Activated CD4-positive, CD25-positive, alpha-beta regulatory T cell treated with anti-CD3 and anti-CD28 coated beads, Interleukin-2, amount 50 U/mL, for 72 hours (primary cell): ENCODE measurements around the gene RDM1.

Experiments
- DNase-seq: peaks from one replicate; pipeline ENCODE4 v3.0.0; 2021

The RDM1 gene

DNA sequence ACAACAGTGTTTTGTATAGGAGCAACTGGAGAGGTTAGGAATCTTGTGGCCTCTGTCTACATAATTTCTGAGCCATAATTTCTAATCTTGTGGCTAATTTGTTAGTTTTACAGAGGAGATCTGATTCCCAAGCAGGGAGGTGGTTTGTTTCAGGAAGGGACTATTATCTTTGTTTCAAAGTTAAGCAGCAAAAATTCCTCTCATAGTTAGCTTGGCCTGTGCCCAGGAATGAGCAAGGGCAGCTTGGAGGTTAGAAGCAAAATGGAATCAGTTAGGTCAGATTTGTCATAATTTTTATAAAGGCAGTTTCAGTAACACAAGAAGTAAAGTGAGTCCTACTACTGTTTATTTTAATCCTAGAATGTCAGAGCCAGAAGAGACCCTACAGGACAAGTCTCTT is 2.0 kb upstream of the RDM1 start:
- DNase-seq = no peak

DNA sequence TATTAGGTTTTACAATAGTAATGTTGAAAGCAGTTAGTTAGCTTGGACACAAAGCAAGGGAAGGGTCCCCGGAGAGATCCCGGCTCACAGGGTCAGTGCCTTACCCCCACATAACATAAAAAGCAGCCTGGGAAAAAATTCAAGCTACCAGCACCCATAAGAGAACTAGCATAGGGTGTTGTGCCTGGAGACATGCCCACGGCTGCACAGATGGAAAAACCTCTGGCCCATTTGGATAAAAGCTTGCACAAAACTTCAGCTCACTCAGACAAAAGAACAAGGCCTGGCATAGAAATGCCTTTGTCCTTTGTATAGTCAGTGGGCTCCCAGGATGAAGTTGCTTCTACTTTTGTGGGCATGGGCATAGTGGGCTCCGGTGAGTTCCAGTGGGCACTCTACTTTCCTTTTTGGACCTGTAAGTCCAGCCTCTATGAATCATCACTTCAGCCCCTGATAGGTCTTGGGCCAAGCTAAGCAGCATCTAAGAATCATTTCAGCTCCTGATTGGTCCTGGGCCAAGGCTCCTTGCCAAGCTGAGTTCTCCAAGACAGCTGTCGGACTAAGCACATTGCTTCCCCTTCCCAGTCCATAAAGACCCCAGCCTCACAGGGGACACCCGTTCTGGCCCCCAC is 1.3 kb upstream of the RDM1 start:
- no peak for DNase-seq

DNA sequence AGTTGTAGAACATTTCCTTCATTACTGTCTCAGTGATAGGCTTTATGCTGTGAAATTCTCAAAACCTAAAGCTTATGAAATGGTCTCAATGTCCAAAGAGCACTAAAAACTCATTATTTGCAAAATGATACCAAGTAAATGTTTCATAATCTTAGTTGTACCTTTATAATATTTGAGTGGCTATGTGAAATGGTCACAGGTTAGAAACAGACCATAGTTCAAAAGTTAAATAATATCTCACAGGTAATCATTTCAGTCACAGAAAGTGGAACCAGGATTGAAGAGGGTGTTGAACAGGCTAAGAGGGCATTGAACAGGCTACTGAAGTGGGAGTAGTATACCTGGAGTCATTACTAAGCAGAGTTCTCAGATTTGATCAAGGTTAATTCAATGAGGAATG is 2.9 kb downstream of the RDM1 start:
- DNase-seq = no peak

DNA sequence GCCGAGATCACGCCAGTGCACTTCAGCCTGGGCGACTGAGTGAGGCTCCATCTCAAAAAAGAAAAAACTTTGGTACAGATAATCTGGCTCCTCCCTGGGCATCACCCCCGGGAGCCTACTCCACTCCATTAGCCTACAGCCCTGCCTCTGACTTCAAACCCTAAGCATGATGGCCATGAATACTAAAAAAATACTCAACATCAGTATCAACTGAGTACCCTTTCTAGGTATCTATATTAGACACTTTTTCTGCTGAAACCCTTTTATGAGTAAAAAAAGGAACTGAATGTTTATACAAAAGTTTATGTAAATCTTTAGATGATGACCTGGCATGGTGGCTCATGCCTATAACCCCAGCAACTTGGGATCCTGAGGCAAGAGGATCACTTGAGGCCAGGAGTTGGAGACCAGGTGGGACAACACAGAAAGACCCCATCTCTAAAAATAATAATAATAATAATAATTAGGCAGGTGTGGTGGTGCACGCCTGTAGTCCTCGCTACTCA is 6.9 kb downstream of the RDM1 start:
- DNase-seq = no peak

DNA sequence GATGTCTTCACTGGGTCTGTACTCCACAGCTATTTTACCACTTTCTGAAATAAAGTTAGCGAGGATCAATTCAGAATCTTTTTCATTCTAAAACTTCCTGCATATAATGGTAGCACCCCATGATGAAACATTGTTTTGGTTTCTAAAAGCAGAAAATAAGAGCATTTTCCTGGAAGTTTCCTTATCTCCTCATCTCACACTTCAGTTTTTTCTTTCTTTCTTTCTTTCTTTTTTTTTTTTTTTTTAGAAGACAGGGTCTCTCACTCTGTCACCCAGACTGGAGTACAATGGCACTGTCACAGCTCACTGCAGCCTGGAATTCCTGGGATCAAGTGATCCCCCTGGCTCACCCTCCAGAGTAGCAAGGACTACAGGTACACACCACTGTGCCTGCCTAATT is 10.3 kb downstream of the RDM1 start:
- no peak for DNase-seq

DNA sequence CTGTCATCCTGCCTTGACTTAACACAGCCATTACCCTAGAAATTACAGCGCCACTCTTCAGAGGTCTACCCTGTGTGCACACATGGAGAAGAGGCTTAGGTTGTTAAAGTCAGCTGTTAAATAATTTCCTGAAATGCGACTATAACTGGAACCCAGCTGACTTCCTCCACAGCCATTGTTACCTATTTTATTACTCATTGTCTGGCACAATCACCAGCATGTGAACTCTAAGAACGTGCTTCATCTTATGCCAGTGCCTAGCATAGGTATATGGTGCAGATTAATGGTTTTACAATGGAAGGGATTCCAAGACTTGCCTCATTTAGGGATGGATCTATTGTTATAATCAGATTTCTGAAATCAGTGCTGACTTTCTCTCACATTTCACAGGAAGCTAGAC is 11.9 kb downstream of the RDM1 start:
- no peak for DNase-seq

DNA sequence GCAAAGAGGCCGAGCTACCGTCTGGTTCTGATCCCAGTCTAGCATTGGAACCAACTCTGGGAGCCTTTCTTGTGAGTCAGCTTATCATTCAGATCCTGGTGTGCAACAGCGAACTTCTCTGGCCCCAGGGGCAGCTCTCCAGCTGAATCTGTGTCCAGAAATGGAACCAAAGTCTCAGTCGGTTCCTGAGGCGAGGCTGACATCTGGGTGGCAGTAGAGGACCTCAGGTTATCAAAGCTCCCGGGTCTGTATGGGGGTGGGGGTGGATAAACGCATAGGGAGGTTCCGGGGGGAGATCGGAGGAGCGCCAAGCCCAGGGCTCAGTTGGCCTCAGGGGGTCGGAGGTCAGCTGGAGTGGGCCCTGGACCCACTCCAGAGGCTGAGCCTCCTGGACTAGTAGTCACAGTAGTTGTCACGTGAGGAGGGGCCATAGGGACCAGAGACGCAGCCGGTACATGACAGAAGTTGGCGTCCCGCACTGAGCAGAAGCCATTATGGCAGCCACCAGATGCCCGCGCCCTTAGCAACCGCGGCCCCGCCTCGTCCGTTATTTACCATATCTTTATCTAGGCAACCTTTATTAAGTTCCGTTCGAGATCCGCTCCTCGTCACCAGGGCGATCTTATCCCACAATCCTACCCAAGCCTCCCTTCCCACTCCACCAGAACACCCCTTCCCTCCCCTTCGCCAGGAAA is 12.9 kb downstream of the RDM1 start:
- no peak for DNase-seq

DNA sequence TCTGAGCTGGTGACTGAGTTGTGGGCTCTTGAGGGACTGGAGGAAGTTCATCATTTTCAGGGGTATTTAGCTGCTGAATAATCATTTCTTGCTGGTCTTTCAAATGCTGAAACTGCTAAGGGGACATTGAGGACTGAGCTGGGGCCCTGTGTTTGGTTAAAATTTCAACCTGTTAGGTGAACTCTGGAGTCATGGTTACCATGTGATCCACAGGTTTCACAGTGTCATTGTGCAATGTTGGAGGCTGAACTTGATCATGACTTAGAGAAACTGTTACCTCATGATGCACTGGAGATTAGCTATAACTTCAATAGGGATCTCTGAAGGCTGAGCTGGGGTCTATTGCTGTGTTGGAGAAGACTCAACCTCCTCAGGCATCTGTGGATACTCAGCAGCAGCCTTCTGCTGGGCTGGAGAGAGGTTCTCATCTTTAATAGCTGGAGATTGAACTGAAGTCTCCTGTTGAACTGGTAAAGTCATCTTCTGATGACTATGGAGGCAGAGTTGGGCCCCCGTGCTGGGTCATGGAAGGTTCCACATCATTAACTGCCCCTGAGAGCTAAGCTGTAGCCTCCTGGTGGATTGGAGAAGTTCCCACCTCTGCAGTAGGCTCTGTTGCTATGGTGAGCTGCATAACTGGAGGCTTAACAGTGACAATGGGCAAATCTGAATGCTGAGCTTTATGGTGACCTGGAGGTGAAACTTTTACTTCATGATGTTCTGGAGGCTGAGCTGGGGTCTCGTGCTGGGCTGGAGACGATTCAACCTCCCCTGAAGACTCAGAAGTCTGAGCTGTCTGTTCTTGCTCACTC is 15.2 kb downstream of the RDM1 start:
- DNase-seq = no peak

DNA sequence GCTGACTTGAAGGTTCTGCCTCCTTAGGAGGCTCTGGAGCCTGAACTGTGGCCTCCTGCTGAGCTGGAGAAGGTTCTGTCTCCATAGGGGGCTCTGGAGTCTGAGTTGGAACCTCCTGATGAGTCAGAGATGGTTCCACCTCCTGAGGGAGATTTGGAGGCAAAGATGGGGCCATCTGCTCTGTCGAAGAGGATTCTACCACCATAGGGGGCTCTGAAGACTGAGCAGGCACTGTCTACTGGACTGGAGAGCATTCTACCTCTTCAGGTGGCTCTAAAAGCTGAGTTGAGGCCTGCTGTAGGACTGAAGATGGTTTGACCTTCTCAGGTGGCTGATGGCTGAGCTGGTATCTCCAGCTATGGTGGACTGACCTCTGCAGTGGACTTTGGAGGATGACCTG is 16.2 kb downstream of the RDM1 start:
- no peak for DNase-seq

DNA sequence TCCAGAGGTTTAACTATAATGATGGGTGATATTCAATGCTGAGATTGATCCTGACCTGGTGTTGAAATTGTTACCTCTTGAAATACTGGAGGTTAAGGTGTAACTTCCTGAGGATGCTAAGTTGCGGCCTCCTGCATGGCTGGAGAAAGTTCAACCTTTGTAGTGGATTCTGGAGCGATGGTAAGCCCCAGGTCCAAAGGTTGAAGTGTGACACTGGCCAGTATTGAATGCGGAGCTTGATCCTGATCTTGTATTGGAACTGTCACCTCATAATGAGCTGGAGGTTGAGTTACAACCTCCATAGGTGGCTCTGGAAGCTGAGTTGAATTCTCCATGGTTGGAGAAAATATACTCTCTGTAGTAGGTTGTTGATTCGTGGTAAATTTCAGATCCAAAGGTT is 17.0 kb downstream of the RDM1 start:
- no peak for DNase-seq

DNA sequence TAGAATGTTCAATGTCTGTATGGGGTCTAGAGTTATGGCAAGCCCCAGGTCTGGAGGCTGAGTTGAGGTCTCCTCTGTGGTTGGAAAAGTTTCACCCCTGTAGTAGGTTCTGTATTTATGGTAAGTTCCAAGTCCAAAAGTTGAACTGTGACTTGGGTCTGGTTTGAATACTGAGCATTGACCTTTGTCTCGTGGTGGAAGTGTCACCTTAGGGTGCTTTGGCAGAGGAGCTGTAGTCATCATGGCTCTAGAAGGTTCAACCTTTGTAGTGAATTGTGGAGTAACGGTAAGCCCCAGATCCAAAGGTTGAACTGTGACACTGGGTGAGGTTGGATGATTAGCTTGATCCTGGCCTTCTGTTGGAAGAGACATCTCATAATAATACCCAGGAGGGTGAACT is 17.6 kb downstream of the RDM1 start:
- DNase-seq = no peak

DNA sequence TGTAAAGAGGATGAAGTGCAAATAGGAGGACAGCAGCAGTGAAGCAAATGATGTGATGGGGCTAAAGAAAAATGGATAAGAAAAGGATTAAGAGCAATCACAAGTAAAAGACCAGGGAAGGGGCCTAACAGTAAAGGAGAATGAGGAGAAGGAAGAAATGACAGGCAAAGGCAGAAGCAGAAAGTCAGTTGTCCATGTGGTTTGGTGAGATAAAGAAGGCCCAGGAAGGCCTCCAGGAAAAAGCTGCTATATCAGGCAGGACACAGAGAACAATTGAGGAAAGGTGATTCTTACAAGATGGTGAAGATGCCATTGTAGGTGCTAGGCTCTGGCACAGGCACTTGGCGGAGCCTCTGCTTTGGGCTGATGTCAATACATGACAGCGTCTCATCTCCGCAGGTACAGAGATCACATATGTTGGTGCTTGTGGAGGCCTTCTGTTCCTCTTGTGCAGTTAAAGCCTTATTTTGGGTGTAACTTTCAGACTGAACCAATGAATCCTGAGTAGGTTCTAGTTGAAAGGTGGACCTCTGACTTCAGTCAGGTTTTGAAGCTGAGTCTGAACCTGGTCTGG is 18.1 kb downstream of the RDM1 start:
- no peak for DNase-seq

DNA sequence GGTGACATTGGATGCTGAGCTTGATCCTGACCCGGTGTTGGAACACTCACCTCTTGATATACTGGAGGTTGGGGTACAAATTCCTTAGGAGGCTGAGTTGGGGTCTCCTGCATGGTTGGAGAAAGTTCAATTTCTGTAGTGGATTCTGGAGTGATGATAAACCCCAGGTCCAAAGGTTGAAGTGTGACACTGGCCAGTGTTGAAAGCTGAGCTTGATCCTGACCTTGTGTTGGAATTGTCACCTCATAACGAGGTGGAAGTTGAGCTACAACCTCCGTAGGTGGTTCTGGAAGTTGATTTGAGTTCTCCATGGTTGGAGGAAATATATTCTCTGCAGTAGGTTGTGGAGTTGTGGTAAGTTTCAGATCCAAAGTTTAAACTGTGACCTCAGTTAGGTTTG is 21.2 kb downstream of the RDM1 start:
- no peak for DNase-seq

DNA sequence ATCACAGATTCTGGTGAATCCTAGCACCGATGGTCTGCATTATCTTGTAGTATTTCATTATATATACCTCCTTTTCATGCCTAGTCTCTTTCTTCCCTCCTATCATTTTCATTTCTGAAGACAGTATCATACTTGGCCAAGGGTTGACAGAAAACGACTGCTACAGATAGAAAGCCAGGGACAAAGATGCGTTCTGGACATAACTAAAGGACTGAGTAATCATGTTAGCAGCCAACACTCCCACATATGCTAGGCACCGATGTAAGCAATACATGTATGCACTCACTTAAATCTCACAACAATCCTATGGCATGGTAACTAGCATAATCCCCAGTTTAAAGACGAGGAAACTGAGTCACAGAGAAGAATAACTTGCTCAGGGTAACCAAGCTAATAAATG is 22.9 kb downstream of the RDM1 start:
- DNase-seq = no peak

DNA sequence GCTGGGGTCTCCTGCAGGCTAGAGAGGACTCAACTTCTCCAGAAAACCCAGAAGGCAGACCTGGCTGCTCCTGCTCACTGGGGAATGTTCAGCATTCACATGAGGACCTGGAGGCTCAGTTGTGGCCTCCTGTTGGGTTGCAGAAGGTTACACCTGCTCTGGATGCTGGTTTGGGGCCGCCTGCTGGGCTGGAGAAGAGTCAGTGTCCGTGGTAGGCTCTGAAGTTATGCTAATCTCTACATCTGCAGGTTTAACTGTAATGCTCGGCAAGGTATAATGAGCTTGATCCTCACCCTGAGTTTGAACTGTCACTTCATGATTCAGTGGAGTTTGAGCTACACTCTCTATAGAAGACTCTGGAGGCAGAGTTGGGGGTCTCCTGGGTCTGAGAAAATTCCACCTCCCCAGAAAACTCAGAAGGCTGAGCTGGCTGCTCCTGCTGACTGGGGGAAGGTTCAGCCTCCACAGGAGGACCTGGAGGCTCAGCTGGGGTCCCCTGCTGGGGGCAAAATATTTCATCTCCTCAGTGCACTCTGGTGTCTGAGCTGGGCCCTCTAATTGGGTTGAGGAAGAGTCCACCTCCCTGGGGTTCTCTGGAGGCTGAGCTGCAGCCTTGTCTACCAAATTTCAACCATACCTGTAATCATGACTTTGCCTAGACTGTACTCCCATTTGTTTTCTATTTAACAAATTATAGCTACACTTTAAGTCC is 23.5 kb downstream of the RDM1 start:
- no peak for DNase-seq

DNA sequence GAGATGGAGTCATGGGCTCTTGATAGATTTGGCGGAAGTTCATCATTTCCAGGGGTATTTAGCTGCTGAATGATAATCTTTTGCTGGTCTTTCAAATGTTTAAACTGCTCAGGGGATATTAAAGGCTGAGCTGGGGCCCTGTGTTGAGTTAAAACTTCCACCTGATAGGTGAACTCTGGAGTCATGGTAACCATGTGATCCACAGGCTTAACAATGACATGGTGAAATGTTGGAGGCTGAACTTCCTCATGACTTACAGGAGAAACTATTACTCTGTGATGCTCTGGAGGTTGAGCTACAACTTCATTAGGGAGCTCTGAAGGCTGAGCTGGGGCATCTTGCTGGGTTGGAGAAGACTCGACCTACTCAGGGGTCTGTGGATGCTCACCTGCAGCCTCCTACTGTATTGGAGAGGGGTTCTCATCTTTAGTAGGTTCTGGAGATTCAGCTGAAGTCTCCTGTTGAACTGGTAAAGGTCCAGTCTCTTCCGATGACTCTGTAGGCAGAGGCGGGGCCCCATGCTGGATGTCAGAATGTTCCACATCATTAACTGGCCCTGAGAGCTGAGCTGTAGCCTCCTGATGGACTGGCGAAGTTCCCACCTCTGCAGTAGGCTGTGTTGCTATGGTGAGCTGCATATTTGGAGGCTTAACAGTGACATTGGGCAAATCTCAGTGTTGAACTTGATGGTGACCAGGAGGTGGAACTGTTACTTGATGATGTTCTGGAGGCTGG is 24.2 kb downstream of the RDM1 start:
- DNase-seq = no peak

DNA sequence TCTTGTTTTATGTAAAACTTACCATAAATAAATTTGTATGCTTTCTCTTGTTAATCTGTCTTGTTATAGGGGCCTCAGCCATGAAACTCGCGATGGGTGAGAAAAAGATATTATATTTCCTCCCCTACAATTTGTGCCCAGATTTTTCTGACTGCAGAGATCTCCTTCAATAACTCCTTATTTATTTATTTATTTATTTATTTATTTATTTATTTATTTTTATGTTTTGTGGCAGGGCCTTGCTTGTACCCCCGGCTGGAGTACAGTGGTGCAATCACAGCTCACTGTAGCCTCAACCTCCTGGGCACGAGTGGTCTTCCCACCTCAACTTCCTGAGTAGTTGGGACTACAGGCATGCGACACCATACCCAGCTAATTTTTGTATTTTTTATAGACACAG is 27.1 kb downstream of the RDM1 start:
- no peak for DNase-seq

DNA sequence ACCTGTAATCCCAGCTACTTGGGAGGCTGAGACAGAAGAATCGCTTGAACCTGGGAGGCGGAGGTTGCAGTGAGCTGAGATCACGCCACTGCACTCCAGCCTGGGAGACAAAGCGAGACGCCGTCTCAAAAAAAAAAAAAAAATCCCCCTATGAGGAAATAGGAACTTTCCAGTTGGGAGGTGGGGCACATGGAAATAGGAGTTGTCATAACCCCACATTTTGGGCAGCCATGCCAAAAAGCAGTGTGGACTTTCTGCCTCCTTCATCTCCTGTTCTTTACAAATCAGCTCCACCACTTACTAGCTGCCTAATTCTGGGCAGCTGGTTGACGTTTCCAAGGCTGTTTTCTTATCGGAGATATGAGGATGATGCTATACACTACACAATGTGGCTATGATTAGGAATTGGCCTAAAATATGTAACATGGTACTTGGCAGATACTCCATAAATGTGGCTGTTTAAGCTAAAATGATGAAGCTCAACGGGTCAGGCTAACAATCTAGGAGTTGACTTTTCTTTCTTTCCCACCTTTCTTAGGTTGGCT is 28.9 kb downstream of the RDM1 start:
- no peak for DNase-seq

DNA sequence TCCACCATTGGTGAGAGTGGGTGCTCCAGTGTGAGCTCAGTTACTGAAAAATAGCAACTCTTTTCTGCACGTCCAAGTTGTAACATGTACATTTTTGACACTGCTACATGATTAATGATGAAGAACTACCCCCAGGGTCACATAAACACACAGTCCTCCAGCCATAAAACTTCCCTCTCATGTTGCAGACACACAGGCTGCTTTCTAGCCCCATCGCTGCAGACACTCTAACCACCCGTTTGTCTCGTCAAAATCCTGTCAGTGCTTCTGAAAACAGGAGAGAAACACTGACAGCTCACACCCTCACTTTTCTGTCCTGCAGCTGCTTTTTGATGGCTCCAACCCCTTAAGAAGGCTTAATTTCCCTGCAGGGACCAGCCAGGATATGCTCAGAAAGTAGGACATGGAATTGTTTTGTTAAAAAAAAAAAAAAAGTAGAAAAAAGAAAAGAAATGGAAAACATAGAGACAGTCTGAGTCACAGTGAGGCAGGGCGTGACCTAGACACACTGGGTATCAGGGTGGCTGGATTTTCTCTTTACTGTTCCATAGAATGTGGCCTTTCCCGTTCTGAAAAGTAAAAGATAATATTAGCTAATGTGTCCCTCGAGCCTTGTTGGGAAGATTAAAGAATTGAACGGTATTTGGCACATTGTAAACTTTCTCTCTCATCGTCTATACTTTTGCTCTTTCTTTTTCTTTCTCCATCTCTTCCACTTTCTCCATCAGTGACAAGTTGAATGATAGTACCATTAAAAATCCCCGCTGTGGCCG is 29.7 kb downstream of the RDM1 start:
- no peak for DNase-seq

DNA sequence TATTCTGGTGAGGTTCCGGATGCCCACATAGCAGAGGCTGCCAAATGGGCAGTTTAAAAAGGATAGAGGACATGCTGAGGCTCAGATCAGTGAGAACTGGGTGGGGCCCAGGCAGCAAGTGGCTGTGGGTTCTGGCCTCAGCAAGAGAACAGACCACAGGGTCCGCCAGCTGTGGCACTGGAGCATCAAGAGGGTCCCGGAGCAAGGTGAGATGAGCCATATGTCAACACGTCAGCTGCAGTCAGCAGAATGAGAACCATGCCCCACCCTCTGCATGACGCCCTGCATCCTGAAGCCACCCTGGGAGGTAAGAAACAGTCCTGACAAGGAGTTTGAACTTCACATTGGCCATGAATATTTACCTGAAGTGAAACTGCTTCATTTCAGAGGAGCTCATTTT is 30.3 kb downstream of the RDM1 start:
- DNase-seq = no peak
